Epithelial cell of proximal tubule (primary cell): Measurements from ENCODE around the gene LBH. TPM values are rescaled to one million over a fixed set of nuclear protein-coding genes. Genes with fewer than 3 reads are reported as not detected.

ENCODE experiments used
- DNase-seq: peaks from one replicate; pipeline ENCODE4 v3.0.0-alpha.2; 2011; ENCODE audit warnings: low read depth
- H3K4me3 ChIP-seq: 2 replicates; pipeline ENCODE4 v1.5.1; 2011; ENCODE audit warnings: low read depth, mild to moderate bottlenecking, low read length
- CTCF ChIP-seq: conservative IDR thresholded peaks from 2 replicates; pipeline ENCODE4 v1.5.1; 2012; ENCODE audit warnings: low read depth, mild to moderate bottlenecking, low read length
- total RNA-seq: library from RNA; depleted of rRNA; stranded (reverse); fragments of >200 nt; gene quantifications from 2 replicates; pipeline ENCODE4 v1.2.3, GENCODE V29; 2015

LBH gene
- total RNA-seq, 1 donor from 2014 or later: 18.0 TPM

- no peak overlapping the region for H3K4me3 ChIP-seq
- DNase-seq: no peak
- TF ChIP-seq CTCF: no peak
These were observed 8.8 kb downstream of the LBH start for GRCh38 chr2:30239986-30240752.

GRCh38 chr2:30243231-30243630 lies 11.9 kb downstream of the LBH start:
- no peak for TF ChIP-seq CTCF
- H3K4me3 ChIP-seq: no peak overlapping the region
- DNase-seq: no peak

- no peak for TF ChIP-seq CTCF
- no peak overlapping the region for H3K4me3 ChIP-seq
- DNase-seq: no peak
These were observed 14.0 kb downstream of the LBH start for GRCh38 chr2:30245364-30245763.

- no peak for TF ChIP-seq CTCF
- H3K4me3 ChIP-seq: no peak overlapping the region
- no peak for DNase-seq
These were observed 17.5 kb downstream of the LBH start for GRCh38 chr2:30248791-30249190.

GRCh38 chr2:30249354-30249753 lies 18.0 kb downstream of the LBH start:
- TF ChIP-seq CTCF: no peak
- no peak for DNase-seq
- no peak overlapping the region for H3K4me3 ChIP-seq

- TF ChIP-seq CTCF: no peak
- DNase-seq: no peak
- no peak overlapping the region for H3K4me3 ChIP-seq
These were observed 19.1 kb downstream of the LBH start for GRCh38 chr2:30250421-30250820.
